HG02763 (cell line): Measurements from ENCODE around the gene RWDD2A.
"Not testable (repeated sequence)": the region's sequence is repeated elsewhere in the genome, so short reads cannot be mapped to it uniquely, and the experiment has no call there.

Experiments used
- ATAC-seq: cut with Tn5 transposase; IDR thresholded peaks from one replicate; pipeline ENCODE4 v1.9.1; 2021; ENCODE audit warnings: mild to moderate bottlenecking, moderate library complexity; ENCODE audit not compliant: unreplicated experiment

Gene RWDD2A

DNA sequence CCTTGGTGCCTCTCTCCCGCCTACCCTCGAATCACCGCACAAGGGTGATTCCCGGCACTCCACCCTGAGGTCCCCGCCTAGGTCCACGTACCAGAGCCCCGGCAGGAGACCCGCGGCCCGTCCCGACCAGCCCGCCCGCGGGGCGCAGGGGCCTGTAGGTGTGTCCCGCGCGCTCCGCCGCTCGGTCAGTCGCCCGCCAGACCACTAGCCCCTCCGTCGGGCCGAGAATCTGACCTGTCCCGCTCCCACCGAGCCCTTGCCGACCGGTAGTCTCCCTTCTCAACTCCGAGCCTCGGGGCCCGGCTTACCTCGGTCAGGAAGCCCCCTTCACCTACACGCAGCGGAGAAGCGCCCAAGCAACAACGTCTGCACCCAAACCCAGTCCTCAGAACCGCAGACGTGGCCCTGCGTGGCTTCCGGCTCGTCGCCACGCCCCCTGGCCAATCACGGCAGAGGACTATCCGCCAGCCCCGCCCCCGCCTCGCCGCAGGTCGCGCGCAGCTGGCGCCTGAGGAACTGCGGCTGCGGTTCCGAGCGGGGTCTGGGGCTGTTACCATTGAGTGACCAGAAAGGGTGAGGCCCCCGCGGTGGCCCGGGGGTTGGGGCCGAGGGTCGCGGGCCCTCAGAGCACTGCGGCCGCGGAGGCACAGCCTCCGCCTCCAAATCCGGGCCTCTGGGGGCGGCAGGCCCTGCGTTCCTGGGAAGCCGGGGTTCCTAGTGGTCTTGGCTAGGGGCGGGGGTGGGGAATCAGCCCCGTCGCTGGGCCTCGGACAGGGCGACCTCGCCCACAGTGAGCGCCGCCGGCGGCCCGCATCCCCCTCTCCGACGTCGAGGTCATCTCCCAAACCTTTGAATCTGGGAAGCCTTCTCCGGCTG, at the start of gene RWDD2A, which contains the start of gene PGM3:
Gene RWDD2A (plus strand): TSS at position 487 of the 876 bp plus-strand sequence. CDS start 1,095 bp downstream, outside the sequence.
Gene PGM3 (minus strand): TSS at position 395 of the 876 bp plus-strand sequence. CDS start 2,253 bp downstream, outside the sequence.
- ATAC-seq = peak; percentile 97

DNA sequence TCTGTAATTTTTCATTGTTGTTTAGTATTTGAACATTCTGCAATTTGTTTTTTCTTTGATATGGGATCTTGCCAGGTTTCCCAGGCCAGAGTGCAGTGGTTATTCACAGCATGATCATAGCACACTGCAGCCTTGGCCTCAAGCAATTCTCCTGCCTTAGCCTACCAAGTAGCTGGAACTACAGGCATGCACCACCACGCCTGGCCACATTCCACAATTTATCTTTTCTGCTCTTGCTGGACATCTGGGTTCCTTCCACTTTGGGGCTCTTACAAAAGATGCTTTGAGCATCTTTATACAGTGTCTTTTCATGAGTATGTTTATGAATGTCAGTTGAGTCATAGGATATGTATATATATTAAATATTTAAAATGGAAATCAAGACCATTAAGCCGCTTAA, 42.0 kb upstream of the RWDD2A start:
- ATAC-seq = no peak

DNA sequence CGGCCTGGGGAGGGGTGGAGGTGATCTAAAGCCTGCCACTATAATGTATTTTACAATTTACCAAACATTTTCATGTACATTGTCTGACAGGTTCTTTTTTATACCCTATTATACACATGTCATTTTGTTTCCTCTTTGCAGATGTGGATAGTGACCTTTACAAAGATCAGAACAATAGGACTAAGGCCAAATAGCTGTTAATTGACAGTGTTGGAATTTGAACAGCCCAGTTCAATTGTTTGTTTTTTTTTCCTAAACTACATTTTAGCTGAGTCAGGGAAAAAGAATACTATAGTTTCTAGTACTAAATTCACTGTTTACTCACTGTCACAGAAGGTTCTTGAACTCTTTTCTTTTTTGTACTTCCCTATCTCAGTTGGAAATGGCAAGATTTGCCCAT, 40.2 kb upstream of the RWDD2A start:
- ATAC-seq = no peak

DNA sequence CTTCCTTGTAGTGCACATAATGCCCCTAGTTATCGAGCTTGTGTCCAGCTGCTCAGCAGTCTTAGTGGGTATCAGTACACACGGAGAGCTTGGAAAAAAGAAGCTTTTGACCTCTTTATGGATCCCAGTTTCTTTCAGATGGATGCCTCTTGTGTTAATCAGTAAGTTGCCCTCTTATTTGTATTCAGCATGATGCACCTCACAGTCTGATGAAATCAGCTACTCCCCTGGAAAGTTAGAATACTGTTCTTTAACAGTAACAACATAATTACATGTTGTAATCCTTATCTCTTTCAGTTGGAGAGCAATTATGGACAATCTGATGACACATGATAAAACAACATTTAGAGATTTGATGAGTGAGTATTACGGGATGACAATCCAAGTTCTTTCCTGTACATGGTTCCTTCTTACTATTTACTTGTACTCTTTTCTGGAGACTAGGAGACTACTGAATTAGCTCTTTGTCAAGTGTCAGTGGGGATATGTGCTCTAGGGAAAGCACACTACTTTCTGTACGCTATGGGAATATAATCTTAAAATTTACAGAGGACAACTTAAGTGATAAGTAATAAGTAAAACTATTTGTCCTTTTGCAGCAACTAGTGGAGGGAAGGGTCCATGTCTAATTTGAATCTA, 39.2 kb upstream of the RWDD2A start:
- no peak for ATAC-seq

DNA sequence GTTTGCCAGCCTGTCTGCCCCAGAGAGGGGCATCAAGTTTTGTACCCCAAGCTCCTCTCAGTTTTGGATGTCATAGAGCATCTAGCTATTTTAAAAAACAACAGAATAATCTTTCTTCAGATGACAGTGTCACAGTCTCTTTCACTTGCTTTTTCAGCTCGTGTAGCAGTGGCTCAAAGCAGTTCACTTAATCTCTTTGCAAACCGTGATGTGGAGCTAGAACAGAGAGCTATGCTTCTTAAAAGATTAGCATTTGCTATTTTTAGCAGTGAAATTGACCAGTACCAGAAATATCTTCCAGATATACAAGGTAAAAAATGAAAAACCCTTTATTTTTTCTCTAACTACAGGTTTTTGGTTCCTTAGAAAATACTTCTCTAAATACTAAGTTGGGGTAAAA, 37.4 kb upstream of the RWDD2A start:
- ATAC-seq = no peak

DNA sequence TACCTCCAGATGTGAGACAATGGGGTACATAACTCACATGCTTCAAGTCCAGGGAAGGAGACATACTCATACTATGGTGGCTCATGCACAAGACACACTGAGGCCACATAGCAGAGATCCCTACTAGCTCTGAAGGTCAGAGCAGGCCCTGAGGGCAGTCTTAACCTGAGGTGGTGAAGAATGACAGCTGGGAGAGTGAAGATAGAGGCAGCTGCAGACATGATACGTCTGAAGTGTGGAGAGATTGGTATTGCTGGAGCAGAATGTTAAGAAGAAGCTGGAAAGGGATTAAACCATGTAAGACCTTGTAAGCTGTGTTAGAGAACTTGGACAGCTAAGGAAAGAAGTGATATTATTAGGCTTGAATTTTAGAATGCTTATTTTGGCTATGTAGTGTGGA, 33.0 kb upstream of the RWDD2A start:
- ATAC-seq = no peak

DNA sequence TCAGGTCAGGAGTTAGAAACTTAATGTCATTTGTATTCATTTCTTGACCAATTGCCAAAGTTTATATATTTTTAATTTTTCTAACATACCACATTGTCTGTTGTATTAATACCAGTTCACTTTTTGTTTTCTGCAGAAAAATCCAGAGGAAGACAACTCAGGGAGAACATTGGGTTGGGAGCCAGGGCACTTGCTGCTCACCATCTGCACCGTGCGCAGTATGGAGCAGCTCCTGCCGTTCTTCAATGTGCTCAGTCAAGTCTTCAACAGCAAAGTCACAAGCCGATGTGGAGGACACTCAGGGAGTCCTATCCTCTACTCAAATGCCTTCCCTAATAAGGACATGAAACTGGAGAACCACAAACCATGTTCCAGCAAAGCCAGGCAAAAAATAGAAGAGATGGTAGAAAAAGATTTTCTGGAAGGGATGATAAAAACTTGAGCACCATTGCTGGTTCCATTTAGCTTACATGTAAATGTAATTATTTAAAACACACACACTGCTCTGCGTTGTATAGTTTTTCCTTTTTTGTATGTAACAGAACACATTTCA, 25.4 kb upstream of the RWDD2A start:
- no peak for ATAC-seq

DNA sequence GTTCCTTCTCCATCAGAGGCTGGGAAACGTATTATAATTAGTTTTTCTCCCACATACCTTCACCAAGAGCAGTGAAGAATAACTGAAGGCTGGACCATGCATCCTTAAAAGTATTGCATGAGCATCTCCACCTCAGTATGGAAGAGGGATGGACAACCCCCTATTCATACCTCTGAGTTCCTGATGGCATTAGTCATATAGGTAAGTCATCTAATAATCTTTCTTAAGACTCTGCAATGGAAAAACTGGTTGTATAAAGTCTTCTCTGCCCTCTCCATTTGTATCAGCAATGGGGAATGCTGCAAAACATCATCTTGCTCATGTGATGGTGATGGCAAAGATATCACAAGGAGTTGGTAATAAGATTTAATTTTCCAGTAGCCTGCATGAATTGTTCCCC, 24.6 kb upstream of the RWDD2A start:
- ATAC-seq = no peak

DNA sequence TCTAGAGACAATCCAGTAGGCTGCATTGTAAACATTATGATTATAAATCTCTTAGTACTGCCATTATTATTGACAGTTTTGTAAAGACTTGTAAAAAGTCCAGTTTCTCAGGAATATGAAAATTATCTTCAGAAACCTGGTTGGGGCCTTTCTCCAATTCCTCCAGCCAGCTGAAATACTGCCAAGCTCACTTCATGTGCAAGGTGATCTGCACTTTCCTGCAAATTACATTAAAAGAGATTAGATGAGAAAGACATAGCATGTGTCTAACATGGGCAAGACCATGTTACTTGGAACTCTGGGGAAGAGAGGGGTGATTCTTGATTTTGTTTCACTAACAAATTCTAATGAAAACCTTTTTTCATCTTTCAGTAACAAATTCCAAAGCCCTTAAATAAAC, 24.1 kb upstream of the RWDD2A start:
- ATAC-seq = no peak

DNA sequence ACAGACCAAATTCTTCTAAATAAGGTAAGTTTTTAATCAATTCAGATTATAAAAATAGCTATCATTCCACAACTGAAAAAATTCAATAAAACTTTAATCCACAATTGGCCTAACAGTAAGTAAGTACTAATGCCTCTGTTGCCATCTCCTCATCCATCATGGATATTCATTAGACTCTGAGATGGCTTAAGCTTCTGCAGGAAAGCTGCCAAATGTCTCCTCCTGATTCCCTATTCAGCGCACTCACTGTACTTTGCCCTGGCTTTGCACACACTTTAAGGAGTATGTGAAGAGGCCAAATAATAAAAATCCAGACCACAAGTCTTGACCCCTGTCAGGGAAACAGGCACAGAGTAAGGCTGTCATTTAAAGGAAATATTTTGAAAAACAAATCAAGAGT, 23.6 kb upstream of the RWDD2A start:
- ATAC-seq = no peak

DNA sequence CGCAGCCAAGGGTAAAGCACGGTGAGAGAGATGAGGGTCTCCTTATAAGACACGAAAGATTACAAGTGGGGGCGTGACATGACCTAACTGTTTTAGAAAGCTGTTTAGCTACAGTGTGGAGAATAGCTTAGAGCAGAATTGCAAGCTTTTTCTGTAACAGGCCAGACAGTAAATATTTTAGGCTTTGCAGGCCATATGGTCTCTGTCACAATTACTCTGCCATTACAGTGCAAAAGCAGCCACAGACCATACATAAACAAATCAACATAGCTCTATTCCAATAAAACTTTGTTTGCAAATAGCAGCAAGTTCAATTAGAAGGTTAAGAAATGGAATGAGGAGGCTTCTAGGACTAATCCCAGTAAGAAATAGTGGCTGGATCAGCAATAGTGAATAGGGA, 16.9 kb upstream of the RWDD2A start:
- ATAC-seq = no peak

DNA sequence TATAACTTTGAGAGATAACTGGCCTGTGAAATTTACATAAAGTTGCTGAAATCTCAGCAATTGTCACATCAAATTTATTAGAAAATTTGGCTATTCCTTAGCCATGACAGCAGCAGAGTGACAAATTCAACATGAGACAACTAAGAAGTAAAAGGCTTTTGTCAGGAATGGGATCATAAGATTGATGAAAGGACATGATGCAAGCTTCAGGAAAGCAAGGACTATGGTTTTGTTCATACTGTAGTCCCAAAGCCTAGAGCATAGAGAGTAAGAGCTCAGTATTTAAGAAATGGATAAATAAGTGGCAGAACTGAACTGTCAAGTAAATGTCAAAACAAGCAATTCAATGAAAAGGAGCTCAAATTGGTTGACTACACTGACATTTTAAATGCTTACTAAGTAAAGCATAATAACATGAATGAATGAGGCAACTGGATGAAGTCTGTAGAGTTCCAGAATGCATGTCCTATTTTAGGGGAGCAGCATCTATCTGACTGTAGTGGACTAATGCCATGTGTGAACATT, 12.7 kb upstream of the RWDD2A start:
- no peak for ATAC-seq

DNA sequence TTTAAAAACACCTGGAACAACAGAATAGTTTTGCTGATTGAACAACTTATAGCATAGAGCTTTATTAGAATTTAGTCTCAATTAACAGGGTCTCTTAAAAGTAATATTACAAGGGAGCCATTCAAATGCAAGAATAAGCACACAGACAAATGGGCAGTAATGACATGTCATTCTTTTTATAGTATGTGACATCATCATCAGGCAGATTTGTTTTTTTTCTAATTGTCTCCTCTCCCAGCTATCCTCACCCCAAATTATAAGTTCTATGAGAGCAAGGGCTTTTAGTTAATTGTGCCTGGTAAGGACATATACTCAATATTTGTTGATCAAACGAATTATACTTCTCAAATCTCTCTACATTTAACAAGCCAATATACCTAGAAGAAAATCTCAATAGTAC, 11.0 kb upstream of the RWDD2A start:
- ATAC-seq = no peak

DNA sequence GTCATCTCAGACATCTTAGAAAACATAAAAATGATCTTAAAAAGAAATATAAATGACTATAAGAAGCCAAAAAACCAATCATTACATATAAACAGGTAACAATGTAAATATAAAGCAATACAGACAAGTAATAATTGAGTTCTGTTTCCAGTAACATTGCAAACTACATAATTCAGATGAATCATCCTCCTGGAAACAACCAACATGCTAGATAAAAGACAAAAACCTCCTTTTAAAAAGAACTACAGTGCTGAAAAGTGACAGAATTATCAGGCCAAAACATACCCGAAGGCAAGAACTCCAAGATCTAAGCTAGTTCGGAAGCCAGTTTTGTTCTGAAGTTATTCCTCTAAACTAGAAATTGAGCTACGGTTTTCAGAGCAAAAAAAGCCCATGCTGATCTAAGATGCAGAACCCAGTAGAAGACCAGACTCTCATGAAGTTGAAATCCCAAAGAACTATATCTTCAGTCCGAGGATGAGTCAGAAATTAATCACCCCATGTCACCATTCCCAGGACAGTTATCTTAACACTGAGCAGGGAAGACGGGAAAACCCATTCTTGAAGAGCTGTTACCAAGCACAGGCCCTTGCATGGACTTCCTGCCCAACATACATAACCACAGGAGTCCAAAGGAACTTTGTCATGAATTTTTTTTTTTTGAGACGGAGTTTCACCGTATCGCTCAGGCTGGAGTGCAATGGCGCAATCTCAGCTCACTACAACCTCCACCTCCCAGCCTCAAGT, 9.9 kb upstream of the RWDD2A start:
- no peak for ATAC-seq

DNA sequence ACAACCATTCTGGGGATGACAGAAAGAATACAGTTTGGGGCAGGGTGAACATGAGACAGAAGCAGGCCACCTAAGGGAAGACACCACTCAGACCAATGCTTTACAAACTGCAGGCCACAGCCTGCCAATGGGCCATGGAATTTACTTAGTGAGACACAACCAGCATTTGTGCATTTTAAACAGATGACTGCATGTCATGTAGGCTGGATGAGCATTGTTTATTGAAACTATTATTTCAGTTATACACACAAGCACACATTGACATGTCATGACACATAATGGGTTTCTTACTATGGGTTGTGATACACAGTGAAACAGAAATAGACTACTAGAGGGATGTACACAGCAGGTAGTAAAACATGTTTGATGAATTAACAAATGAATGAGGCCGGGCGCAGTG, 8.1 kb upstream of the RWDD2A start:
- no peak for ATAC-seq

DNA sequence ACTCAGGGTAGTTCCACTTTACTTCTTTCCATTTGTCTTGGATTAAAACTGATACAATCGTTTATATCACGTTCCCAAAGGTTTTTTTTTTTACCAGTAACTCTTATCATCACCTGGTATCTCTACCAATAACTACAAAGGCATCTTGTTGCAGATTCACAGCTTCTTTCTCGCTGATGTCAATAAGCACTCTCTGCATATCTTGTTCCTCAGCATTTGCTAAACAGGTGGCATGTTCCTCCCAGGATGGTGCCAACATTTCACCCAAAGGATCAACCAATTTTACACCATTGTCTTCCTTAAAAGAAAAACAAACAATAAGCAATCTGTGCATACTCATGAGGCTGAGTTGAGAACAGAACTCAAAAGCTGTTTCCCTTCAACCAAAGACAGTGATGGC, 4.7 kb upstream of the RWDD2A start:
- no peak for ATAC-seq

DNA sequence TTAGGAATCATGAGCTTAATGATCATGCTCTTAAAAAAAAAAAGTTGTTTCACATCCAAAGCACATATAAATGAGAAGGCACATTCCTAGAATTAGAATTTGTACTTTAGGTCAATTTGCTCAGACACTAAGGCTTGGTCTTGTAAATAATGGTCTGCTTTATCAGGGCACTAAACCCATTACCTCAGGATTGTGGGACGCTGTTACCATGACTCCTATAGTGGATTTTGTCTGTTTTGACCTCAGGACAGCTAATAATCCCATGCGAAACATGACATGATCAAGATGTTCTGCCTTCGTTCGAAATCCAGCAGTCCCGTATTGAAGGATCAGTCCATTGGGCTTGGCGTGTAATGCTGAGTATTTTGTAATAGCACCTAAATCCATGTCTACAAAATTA, 2.5 kb upstream of the RWDD2A start:
- no peak for ATAC-seq

DNA sequence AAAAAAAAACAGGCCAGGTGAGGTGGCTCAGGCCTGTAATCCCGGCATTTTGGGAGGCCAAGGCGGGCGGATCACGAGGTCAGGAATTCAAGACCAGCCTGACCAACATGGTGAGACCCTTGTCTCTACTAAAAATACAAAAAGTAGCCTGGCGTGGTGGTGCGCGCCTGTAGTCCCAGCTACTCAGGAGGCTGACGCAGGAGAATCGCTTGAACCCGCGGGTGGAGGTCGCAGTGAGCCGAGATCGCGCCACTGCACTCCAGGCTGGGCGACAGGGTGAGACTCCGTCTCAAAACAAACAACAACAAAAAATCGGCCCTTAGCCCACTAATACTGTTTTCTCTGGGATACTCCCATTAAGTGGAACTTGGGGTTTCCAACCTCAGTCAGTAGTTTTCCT, 1.2 kb upstream of the RWDD2A start:
- ATAC-seq = not testable (repeated sequence)

DNA sequence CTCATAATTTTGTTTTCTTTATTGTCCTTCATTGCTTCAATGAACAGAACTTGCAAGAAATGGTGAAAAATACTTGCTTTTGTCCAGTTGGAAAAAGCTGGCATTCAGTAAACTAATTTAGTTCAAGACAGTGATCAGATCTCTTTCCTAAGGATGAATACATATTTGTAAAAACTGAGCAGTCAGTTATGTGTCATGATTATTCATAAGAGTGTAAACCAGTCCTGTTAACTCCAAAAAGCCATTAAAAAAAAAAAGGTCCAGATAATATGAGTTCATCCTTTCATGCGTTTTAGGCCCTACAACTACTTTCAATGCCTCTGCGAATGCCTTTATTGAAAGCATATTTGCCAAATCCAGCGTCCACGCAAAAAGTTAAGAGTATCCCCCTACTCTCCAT, 701 bp upstream of the RWDD2A start:
- no peak for ATAC-seq

DNA sequence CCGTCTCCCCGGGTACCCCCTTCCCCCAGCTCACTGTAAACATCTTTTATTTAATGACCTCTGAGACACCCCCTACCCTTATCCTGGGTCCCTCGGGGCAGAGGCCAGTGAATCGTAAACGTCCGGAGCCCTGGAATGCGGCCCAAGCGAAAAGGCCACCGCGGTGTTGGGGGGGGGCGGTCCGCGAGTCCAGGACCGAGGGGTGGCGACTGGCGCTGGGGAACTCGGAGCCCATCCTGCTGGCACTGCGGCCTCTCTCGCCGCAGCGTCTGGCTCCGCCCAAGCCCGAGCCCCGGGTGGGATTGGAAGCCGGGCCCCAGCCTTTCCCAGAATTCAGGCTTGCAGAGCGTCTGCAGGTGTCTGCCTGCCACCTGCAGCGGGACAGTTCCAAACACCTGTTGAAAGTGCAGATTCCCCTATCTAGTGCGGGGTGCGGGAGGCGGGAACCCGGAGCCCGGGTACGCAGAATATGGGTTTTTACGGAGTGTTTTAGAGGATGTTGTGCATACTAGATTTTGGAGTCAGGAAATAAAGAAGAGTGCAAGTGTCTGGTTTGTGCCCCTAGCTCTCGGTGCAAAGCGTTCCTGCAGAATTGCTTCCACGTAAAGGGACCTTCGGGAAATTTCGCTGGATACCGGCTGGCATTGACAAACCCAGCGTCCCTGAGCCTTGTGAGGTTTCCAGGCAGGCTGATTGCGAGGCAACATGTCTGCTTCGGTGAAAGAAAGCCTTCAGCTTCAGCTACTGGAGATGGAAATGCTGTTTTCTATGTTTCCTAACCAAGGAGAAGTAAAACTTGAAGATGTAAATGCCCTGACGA, 800 bp downstream of the RWDD2A start:
- ATAC-seq = peak; percentile 27
